A549 (cell line): ENCODE measurements around the gene TTC31. TPM values are rescaled to one million over a fixed set of nuclear protein-coding genes. Genes with fewer than 3 reads are reported as not detected.

Source experiments
- ATAC-seq, 2 experiments: fragments of 200-7000 bp in 1 of 2; fragments of >200 bp in 1 of 2; cut with Nextera tagmentation in 1 of 2; cut with Tn5 transposase in 1 of 2; 3 replicates each; pipeline versions ENCODE4 v1.8.0 to v1.9.1; 2018 to 2020; ENCODE audit warnings: mild to moderate bottlenecking in 1 of 2, moderate library complexity in 1 of 2
- CTCF ChIA-PET: fragments of 300-600 bp; sonication (Branson Sonifier 250); formaldehyde crosslinking; extraction: SDS; loops from one replicate; lab custom pipeline; 2021; ENCODE audit warnings: antibody characterized with exemption, inconsistent platforms; lab: Yijun Ruan, JAX
- POLR2A ChIA-PET: fragments of 350-600 bp; formaldehyde crosslinking; extraction: SDS; loops from one replicate; lab custom pipeline; 2021; ENCODE audit warnings: antibody characterized with exemption, inconsistent platforms; lab: Yijun Ruan, JAX
- DNase-seq, 2 experiments: peaks; one replicate each; pipeline versions ENCODE4 v3.0.0 to v3.0.0-alpha.2; 2011 to 2016; ENCODE audit warnings: low read depth in 1 of 2, low spot score in 1 of 2
- FAIRE-seq: peaks from 2 replicates; lab custom pipeline; 2011; peaks lifted over from hg19 to GRCh38; lab: Jason Lieb, UNC
- H3K27ac ChIP-seq, 2 experiments: fragments of >200 bp; sonication (Bioruptor Twin); formaldehyde crosslinking; 3 replicates each; pipeline ENCODE4 v1.5.1; 2016 to 2017
- H3K4me1 ChIP-seq: fragments of >200 bp; sonication (Bioruptor Twin); formaldehyde crosslinking; 3 replicates; pipeline ENCODE4 v1.6.1; 2016
- H3K4me2 ChIP-seq: fragments of >200 bp; sonication (Bioruptor Twin); formaldehyde crosslinking; 3 replicates; pipeline ENCODE4 v1.6.1; 2016
- H3K4me3 ChIP-seq: fragments of >200 bp; sonication (Bioruptor Twin); formaldehyde crosslinking; 3 replicates; pipeline ENCODE4 v1.5.1; 2016
- H3K9me3 ChIP-seq: fragments of >200 bp; sonication (Bioruptor Twin); formaldehyde crosslinking; 3 replicates; pipeline ENCODE4 v1.6.1; 2016
- BHLHE40 ChIP-seq: IDR thresholded peaks from 2 replicates; pipeline ENCODE4 v1.6.1; 2012; ENCODE audit warnings: low read depth, low read length, inconsistent platforms
- FOSL2 ChIP-seq, 2 experiments: fragments of 450-650 bp in 1 of 2; fragments of >200 bp in 1 of 2; sonication (Bioruptor Twin) in 1 of 2; formaldehyde crosslinking; IDR thresholded peaks; 2 replicates each; pipeline versions ENCODE4 v1.5.0 to v1.6.1; 2016 to 2020; ENCODE audit warnings: mild to moderate bottlenecking in 1 of 2, moderate library complexity in 1 of 2
- HOXB13 ChIP-seq: fragments of 250-450 bp; sonication (Bioruptor Pico); IDR thresholded peaks from 2 replicates; pipeline ENCODE4 v1.5.0; 2020; ENCODE audit warnings: low read depth, mild to moderate bottlenecking, moderate library complexity
- HOXB5 ChIP-seq: fragments of 250-450 bp; sonication (Bioruptor Pico); IDR thresholded peaks from 2 replicates; pipeline ENCODE4 v1.5.0; 2020; ENCODE audit warnings: mild to moderate bottlenecking, moderate library complexity
- KDM5A ChIP-seq: fragments of 200-600 bp; sonication (generic); IDR thresholded peaks from 2 replicates; pipeline ENCODE4 v1.6.1; 2016; ENCODE audit warnings: antibody characterized with exemption, mild to moderate bottlenecking
- POLR2AphosphoS2 ChIP-seq: conservative IDR thresholded peaks from 2 replicates; pipeline ENCODE4 v1.6.1; 2012; ENCODE audit warnings: low read length, improper control_type of control experiment, inconsistent platforms
- RAD21 ChIP-seq, 2 experiments: fragments of >200 bp in 1 of 2; sonication (Bioruptor Twin) in 1 of 2; formaldehyde crosslinking in 1 of 2; IDR thresholded peaks in 1 of 2; conservative IDR thresholded peaks in 1 of 2; 2 replicates in 1 of 2; 3 replicates in 1 of 2; pipeline ENCODE4 v1.6.1; 2012 to 2018; ENCODE audit warnings: inconsistent platforms in 1 of 2
- RARB ChIP-seq: fragments of 250-450 bp; sonication (Bioruptor Pico); IDR thresholded peaks from 2 replicates; pipeline ENCODE4 v1.8.0; 2021; ENCODE audit warnings: mild to moderate bottlenecking, moderate library complexity
- SMC3 ChIP-seq: fragments of >200 bp; sonication (Bioruptor Twin); formaldehyde crosslinking; IDR thresholded peaks from 3 replicates; pipeline ENCODE4 v1.6.1; 2018; ENCODE audit warnings: inconsistent platforms
- TP53 ChIP-seq: fragments of 250-450 bp; sonication (Bioruptor Pico); IDR thresholded peaks from 2 replicates; pipeline ENCODE4 v1.5.0; 2021; ENCODE audit warnings: mild to moderate bottlenecking, moderate library complexity
- ZNF302 ChIP-seq: fragments of 250-450 bp; sonication (Bioruptor Pico); IDR thresholded peaks from 2 replicates; pipeline ENCODE4 v1.9.0; 2021; ENCODE audit warnings: inconsistent platforms, mild to moderate bottlenecking, moderate library complexity
- WGBS: methylation state at CpG from one replicate; pipeline ENCODE4 v1.1.6; 2017; ENCODE audit errors: missing lambda C conversion rate; 5-methylcytosine and 5-hydroxymethylcytosine counted together
- polyA plus RNA-seq, 4 experiments: library from polyadenylated mRNA; depleted of rRNA in 3 of 4; stranded (reverse); fragments of >200 nt; fragmentation: RNase III in 1 of 4; extraction: RNeasy Plus Mini Kit Qiagen cat#74134 plus additional on column Dnase treatment in 1 of 4; gene quantifications; 2 replicates in 3 of 4; 3 replicates in 1 of 4; pipeline ENCODE4 v1.2.3, GENCODE V29; 2011 to 2017
- TF ChIP-seq, protein P1 (sequence below): IDR thresholded peaks from 2 replicates; pipeline ENCODE4 v1.6.1; 2012
- TF ChIP-seq, protein P2 (sequence below): IDR thresholded peaks from 2 replicates; pipeline ENCODE4 v1.6.1; 2012
- TF ChIP-seq, protein P3 (sequence below): fragments of >200 bp; sonication (Bioruptor Twin); formaldehyde crosslinking; IDR thresholded peaks from 3 replicates; pipeline ENCODE4 v1.5.1; 2016
- TF ChIP-seq, protein P4 (sequence below): IDR thresholded peaks from 2 replicates; pipeline ENCODE4 v1.6.1; 2012; ENCODE audit warnings: low read depth, borderline replicate concordance

TTC31 gene
- polyA plus RNA-seq, 2 of the 4 experiments (the other 2 are of a cell fraction) = 26.2 to 29.6 TPM

DNA sequence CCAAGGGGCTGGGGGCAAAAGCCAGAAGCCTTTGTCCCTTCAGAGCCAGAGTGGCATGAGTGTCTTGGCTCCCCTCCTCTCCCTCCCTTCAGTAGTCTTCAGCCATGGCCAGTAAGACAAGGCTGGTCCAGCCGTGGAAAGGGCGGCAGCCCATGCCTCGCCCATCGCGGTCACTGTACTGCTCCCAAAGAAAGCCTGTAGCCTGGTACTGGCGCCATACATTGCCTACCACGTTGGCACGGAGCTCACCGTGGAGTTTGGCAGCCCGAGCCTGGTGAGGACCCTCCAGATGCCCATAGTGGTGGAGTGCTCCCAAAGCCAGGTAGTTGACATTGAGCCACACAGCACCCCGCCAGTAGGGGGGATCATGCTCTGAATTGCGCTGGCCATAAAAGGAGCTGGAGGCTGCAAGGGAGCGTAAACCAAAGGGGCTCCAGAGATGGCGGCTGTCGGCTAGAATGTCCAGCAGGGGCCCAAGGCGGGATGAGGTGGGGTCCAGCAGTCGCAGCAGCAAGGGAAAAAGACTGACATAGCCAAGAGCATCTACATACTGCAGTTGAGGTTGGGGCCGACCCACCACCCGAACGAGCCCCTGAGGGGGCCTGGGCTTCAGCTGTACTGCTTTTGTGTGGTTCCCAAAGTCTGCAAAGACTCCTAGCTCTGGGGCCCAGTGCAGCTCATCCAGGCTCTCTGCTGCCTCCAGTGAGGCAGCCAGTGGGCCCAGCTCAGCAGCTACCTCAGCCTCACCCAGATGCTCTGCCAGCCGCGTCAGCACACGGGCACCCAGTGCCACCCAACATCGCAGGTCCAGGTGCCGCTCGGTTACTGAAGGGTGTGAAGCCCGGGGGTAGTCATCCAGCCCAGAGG, 21.5 kb upstream of the TTC31 start:
- FAIRE-seq (no peak), ATAC-seq (no peak), DNase-seq (peak in 1 of 2 experiments; percentile 47)
- Histone ChIP-seq H3K4me3 (no peak overlapping the region), H3K4me2 (no peak overlapping the region), H3K9me3 (no peaks in the 10 kb centered on the region), H3K4me1 (peaks cover 25% of the 10 kb centered on the region), H3K27ac (no peak overlapping the region)
- CTCF ChIA-PET = interaction anchor here (0.7 to 2.7 kb wide), 10 partner anchors 8 to 127 kb away, joined by 3 to 8 read pairs (median 4); partner anchors contain the start of gene PCGF1
- TF ChIP-seq POLR2AphosphoS2 (no peak), KDM5A (no peak), RAD21 (conservative IDR thresholded peaks at IDR 0.05 in 1 of 2, IDR thresholded peaks at IDR 0.05 in 1 of 2) (peak in 1 of 2 experiments; percentile 33; a peak in 1 of 5 replicates), SMC3 (no peak), TP53 (CRISPR knock-in tag) (no peak), RARB (CRISPR knock-in tag) (0 out of 2 replicates have a peak, but pooled peaks have one; percentile 22)
- TF ChIP-seq, protein P1, sequence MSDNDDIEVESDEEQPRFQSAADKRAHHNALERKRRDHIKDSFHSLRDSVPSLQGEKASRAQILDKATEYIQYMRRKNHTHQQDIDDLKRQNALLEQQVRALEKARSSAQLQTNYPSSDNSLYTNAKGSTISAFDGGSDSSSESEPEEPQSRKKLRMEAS = no peak
- TF ChIP-seq, protein P2, sequence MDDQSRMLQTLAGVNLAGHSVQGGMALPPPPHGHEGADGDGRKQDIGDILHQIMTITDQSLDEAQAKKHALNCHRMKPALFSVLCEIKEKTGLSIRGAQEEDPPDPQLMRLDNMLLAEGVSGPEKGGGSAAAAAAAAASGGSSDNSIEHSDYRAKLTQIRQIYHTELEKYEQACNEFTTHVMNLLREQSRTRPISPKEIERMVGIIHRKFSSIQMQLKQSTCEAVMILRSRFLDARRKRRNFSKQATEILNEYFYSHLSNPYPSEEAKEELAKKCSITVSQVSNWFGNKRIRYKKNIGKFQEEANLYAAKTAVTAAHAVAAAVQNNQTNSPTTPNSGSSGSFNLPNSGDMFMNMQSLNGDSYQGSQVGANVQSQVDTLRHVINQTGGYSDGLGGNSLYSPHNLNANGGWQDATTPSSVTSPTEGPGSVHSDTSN = 0 out of 2 replicates have a peak, but pooled peaks have one; percentile 21
- TF ChIP-seq, protein P3, sequence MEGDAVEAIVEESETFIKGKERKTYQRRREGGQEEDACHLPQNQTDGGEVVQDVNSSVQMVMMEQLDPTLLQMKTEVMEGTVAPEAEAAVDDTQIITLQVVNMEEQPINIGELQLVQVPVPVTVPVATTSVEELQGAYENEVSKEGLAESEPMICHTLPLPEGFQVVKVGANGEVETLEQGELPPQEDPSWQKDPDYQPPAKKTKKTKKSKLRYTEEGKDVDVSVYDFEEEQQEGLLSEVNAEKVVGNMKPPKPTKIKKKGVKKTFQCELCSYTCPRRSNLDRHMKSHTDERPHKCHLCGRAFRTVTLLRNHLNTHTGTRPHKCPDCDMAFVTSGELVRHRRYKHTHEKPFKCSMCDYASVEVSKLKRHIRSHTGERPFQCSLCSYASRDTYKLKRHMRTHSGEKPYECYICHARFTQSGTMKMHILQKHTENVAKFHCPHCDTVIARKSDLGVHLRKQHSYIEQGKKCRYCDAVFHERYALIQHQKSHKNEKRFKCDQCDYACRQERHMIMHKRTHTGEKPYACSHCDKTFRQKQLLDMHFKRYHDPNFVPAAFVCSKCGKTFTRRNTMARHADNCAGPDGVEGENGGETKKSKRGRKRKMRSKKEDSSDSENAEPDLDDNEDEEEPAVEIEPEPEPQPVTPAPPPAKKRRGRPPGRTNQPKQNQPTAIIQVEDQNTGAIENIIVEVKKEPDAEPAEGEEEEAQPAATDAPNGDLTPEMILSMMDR = peak; percentile 26; the same call in 2 of the 3 replicates
- TF ChIP-seq, protein P4, sequence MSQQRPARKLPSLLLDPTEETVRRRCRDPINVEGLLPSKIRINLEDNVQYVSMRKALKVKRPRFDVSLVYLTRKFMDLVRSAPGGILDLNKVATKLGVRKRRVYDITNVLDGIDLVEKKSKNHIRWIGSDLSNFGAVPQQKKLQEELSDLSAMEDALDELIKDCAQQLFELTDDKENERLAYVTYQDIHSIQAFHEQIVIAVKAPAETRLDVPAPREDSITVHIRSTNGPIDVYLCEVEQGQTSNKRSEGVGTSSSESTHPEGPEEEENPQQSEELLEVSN = no peak
- POLR2A ChIA-PET = interaction anchor here (0.9 kb wide), 1 partner anchor 11 kb away, joined by 4 read pairs; the partner anchor contains the start of gene MRPL53
- WGBS = 90% methylated on average over 18 of the region's 27 CpGs

DNA sequence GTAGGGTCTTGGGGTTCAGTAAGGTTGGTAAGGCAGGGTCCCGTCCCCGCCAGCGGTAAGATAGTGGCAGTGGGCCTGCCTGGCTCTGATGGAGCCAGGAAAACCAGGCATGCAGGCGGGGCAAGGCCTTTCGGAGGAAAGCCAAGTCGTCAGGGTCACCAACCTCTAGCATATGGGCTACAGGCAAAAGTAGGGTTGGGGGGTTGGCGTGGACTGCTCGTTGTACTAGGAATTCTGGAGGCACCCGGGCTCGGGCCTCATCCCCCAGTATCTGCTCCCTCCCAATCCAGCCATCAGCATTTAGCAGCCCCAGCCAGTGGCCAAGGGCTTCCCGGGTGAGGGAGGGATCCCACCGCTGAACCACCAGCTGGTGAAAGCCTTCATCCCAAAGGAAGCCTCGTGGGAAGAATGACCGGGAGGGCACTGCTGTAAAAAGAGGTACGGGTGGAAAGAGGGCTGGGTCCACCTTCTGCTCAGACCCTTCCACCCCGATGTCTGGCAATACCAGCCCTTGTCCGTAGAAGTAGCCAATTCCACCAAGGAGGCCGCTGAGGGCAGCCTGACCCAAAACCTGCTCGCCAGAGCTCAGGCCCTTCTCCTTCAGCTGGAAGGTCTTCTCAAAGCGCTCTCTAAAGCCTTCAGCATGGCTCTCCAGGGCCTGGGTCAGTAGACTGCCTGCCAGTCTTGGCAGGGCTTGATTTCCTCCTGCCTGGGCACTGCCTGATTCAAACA, 20.7 kb upstream of the TTC31 start:
- ChIA-PET CTCF (interaction anchor here (0.7 to 2.7 kb wide), 11 partner anchors 7 to 126 kb away, joined by 3 to 8 read pairs (median 4); partner anchors contain the start of genes MRPL53 and PCGF1), POLR2A (interaction anchor here (0.9 kb wide), 1 partner anchor 10 kb away, joined by 4 read pairs; the partner anchor contains the start of gene MRPL53)
- Histone ChIP-seq H3K4me3 (no peak overlapping the region), H3K4me1 (peaks cover 18% of the 10 kb centered on the region), H3K9me3 (no peaks in the 10 kb centered on the region), H3K4me2 (no peak overlapping the region), H3K27ac (no peak overlapping the region)
- DNase-seq (no peak), FAIRE-seq (no peak), ATAC-seq (no peak)
- TF ChIP-seq HOXB5 (CRISPR knock-in tag) (no peak), FOSL2 (IDR thresholded peaks at IDR 0.05) (no peak), FOSL2 (CRISPR knock-in tag; IDR thresholded peaks at IDR 0.05) (no peak), ZNF302 (CRISPR knock-in tag) (no peak), HOXB13 (CRISPR knock-in tag) (no peak), BHLHE40 (no peak)
- TF ChIP-seq, protein P4 = no peak
- WGBS = 91% methylated on average over 20 of the region's 20 CpGs
